A549 (cell line): ENCODE measurements around the gene TNFAIP8. TPM values are rescaled to one million over a fixed set of nuclear protein-coding genes. Genes with fewer than 3 reads are reported as not detected.

Experiments used
- ATAC-seq, 2 experiments: fragments of 200-7000 bp in 1 of 2; fragments of >200 bp in 1 of 2; cut with Nextera tagmentation in 1 of 2; cut with Tn5 transposase in 1 of 2; 3 replicates each; pipeline versions ENCODE4 v1.8.0 to v1.9.1; 2018 to 2020; ENCODE audit warnings: mild to moderate bottlenecking in 1 of 2, moderate library complexity in 1 of 2
- CTCF ChIA-PET: fragments of 300-600 bp; sonication (Branson Sonifier 250); formaldehyde crosslinking; extraction: SDS; loops from one replicate; lab custom pipeline; 2021; ENCODE audit warnings: antibody characterized with exemption, inconsistent platforms; lab: Yijun Ruan, JAX
- POLR2A ChIA-PET: fragments of 350-600 bp; formaldehyde crosslinking; extraction: SDS; loops from one replicate; lab custom pipeline; 2021; ENCODE audit warnings: antibody characterized with exemption, inconsistent platforms; lab: Yijun Ruan, JAX
- DNase-seq, 2 experiments: peaks; one replicate each; pipeline versions ENCODE4 v3.0.0 to v3.0.0-alpha.2; 2011 to 2016; ENCODE audit warnings: low read depth in 1 of 2, low spot score in 1 of 2
- FAIRE-seq: peaks from 2 replicates; lab custom pipeline; 2011; peaks lifted over from hg19 to GRCh38; lab: Jason Lieb, UNC
- H3K27ac ChIP-seq, 2 experiments: fragments of >200 bp; sonication (Bioruptor Twin); formaldehyde crosslinking; 3 replicates each; pipeline ENCODE4 v1.5.1; 2016 to 2017
- H3K4me1 ChIP-seq: fragments of >200 bp; sonication (Bioruptor Twin); formaldehyde crosslinking; 3 replicates; pipeline ENCODE4 v1.6.1; 2016
- H3K4me2 ChIP-seq: fragments of >200 bp; sonication (Bioruptor Twin); formaldehyde crosslinking; 3 replicates; pipeline ENCODE4 v1.6.1; 2016
- H3K4me3 ChIP-seq: fragments of >200 bp; sonication (Bioruptor Twin); formaldehyde crosslinking; 3 replicates; pipeline ENCODE4 v1.5.1; 2016
- H3K9me3 ChIP-seq: fragments of >200 bp; sonication (Bioruptor Twin); formaldehyde crosslinking; 3 replicates; pipeline ENCODE4 v1.6.1; 2016
- BHLHE40 ChIP-seq: IDR thresholded peaks from 2 replicates; pipeline ENCODE4 v1.6.1; 2012; ENCODE audit warnings: low read depth, low read length, inconsistent platforms
- CBX2 ChIP-seq: fragments of 200-600 bp; sonication (generic); IDR thresholded peaks from 2 replicates; pipeline ENCODE4 v1.6.1; 2016; ENCODE audit warnings: low read depth, mild to moderate bottlenecking, borderline replicate concordance
- CBX8 ChIP-seq: fragments of 200-600 bp; sonication (generic); IDR thresholded peaks from 2 replicates; pipeline ENCODE4 v1.6.1; 2016
- CHD2 ChIP-seq: fragments of 150-350 bp; IDR thresholded peaks from 2 replicates; pipeline ENCODE4 v1.6.1; 2014; ENCODE audit warnings: low read length; ENCODE audit not compliant: partially characterized antibody
- CTCF ChIP-seq: fragments of >200 bp; sonication (Bioruptor Twin); formaldehyde crosslinking; IDR thresholded peaks from 3 replicates; pipeline ENCODE4 v1.5.1; 2016
- EHMT2 ChIP-seq: fragments of 200-600 bp; sonication (generic); IDR thresholded peaks from 2 replicates; pipeline ENCODE4 v1.6.1; 2016; ENCODE audit warnings: antibody characterized with exemption, low read depth, mild to moderate bottlenecking, moderate library complexity
- ELK1 ChIP-seq: fragments of 150-350 bp; IDR thresholded peaks from 2 replicates; pipeline ENCODE4 v1.6.1; 2014; ENCODE audit warnings: low read depth, mild to moderate bottlenecking, low read length
- FOSB ChIP-seq: fragments of 250-450 bp; sonication (Bioruptor Pico); IDR thresholded peaks from 2 replicates; pipeline ENCODE4 v1.5.0; 2020; ENCODE audit warnings: mild to moderate bottlenecking, moderate library complexity
- GATA3 ChIP-seq: IDR thresholded peaks from 2 replicates; pipeline ENCODE4 v1.6.1; 2012; ENCODE audit warnings: borderline replicate concordance
- HES2 ChIP-seq: fragments of >200 bp; sonication (Bioruptor Twin); formaldehyde crosslinking; IDR thresholded peaks from 2 replicates; pipeline ENCODE4 v1.6.1; 2016
- HEYL ChIP-seq: fragments of 250-450 bp; sonication (Bioruptor Pico); IDR thresholded peaks from 2 replicates; pipeline ENCODE4 v1.8.0; 2021; ENCODE audit warnings: mild to moderate bottlenecking, moderate library complexity
- HOXA7 ChIP-seq: fragments of 250-450 bp; sonication (Bioruptor Pico); IDR thresholded peaks from 2 replicates; pipeline ENCODE4 v1.5.0; 2020; ENCODE audit warnings: mild to moderate bottlenecking, moderate library complexity
- HOXB13 ChIP-seq: fragments of 250-450 bp; sonication (Bioruptor Pico); IDR thresholded peaks from 2 replicates; pipeline ENCODE4 v1.5.0; 2020; ENCODE audit warnings: low read depth, mild to moderate bottlenecking, moderate library complexity
- KDM1A ChIP-seq: fragments of 200-600 bp; sonication (generic); IDR thresholded peaks from 2 replicates; pipeline ENCODE4 v1.6.1; 2016; ENCODE audit warnings: low read depth, mild to moderate bottlenecking
- KDM5A ChIP-seq: fragments of 200-600 bp; sonication (generic); IDR thresholded peaks from 2 replicates; pipeline ENCODE4 v1.6.1; 2016; ENCODE audit warnings: antibody characterized with exemption, mild to moderate bottlenecking
- MAX ChIP-seq: IDR thresholded peaks from 2 replicates; pipeline ENCODE4 v1.6.1; 2012
- MYC ChIP-seq: IDR thresholded peaks from 2 replicates; pipeline ENCODE4 v1.6.1; 2012; ENCODE audit warnings: mild to moderate bottlenecking, inconsistent platforms, low read length, improper control_type of control experiment, borderline replicate concordance
- PBX3 ChIP-seq: IDR thresholded peaks from 2 replicates; pipeline ENCODE4 v1.6.1; 2012
- PHF8 ChIP-seq: fragments of 200-600 bp; sonication (generic); IDR thresholded peaks from 2 replicates; pipeline ENCODE4 v1.6.1; 2016; ENCODE audit warnings: low read depth, mild to moderate bottlenecking, antibody characterized with exemption, moderate library complexity, borderline replicate concordance
- POLR2A ChIP-seq: IDR thresholded peaks from 2 replicates; pipeline ENCODE4 v1.6.1; 2012; ENCODE audit warnings: mild to moderate bottlenecking, low read length
- POLR2AphosphoS2 ChIP-seq: conservative IDR thresholded peaks from 2 replicates; pipeline ENCODE4 v1.6.1; 2012; ENCODE audit warnings: low read length, improper control_type of control experiment, inconsistent platforms
- RFX5 ChIP-seq: fragments of 450-650 bp; IDR thresholded peaks from 2 replicates; pipeline ENCODE4 v1.7.1; 2014; ENCODE audit warnings: antibody characterized with exemption, mild to moderate bottlenecking, moderate library complexity
- SREBF2 ChIP-seq: fragments of 450-650 bp; IDR thresholded peaks from 2 replicates; pipeline ENCODE4 v1.6.1; 2014; ENCODE audit warnings: mild to moderate bottlenecking, moderate library complexity
- TP53 ChIP-seq: fragments of 250-450 bp; sonication (Bioruptor Pico); IDR thresholded peaks from 2 replicates; pipeline ENCODE4 v1.5.0; 2021; ENCODE audit warnings: mild to moderate bottlenecking, moderate library complexity
- ZNF302 ChIP-seq: fragments of 250-450 bp; sonication (Bioruptor Pico); IDR thresholded peaks from 2 replicates; pipeline ENCODE4 v1.9.0; 2021; ENCODE audit warnings: inconsistent platforms, mild to moderate bottlenecking, moderate library complexity
- ZSCAN20 ChIP-seq: fragments of 250-450 bp; sonication (Bioruptor Pico); IDR thresholded peaks from 2 replicates; pipeline ENCODE4 v1.8.0; 2022; ENCODE audit warnings: mild to moderate bottlenecking, moderate library complexity
- WGBS: methylation state at CpG from one replicate; pipeline ENCODE4 v1.1.6; 2017; ENCODE audit errors: missing lambda C conversion rate; 5-methylcytosine and 5-hydroxymethylcytosine counted together
- polyA plus RNA-seq, 4 experiments: library from polyadenylated mRNA; depleted of rRNA in 3 of 4; stranded (reverse); fragments of >200 nt; fragmentation: RNase III in 1 of 4; extraction: RNeasy Plus Mini Kit Qiagen cat#74134 plus additional on column Dnase treatment in 1 of 4; gene quantifications; 2 replicates in 3 of 4; 3 replicates in 1 of 4; pipeline ENCODE4 v1.2.3, GENCODE V29; 2011 to 2017

Gene TNFAIP8
- polyA plus RNA-seq, 2 of the 4 experiments (the other 2 are of a cell fraction): 34.9 to 35.7 TPM

- Histone ChIP-seq H3K4me3 (no peak overlapping the region), H3K27ac (no peak overlapping the region), H3K4me1 (peaks cover 6% of the 10 kb centered on the region; the same call in 1 of the 3 replicates), H3K4me2 (no peak overlapping the region), H3K9me3 (no peaks in the 10 kb centered on the region)
- no peak for ATAC-seq
- no peak for DNase-seq
- FAIRE-seq: no peak
- TF ChIP-seq HOXB13 (CRISPR knock-in tag): no peak
- no peak for TF ChIP-seq SREBF2
- no peak for TF ChIP-seq CBX8
- no peak for TF ChIP-seq KDM5A
- no peak for TF ChIP-seq CHD2
- TF ChIP-seq BHLHE40: no peak
- no peak for TF ChIP-seq PHF8
- no peak for TF ChIP-seq CBX2
- TF ChIP-seq KDM1A: no peak
- no peak for TF ChIP-seq ZNF302
- TF ChIP-seq POLR2A: no peak
- TF ChIP-seq FOSB (CRISPR knock-in tag): no peak
- TF ChIP-seq HOXA7 (CRISPR knock-in tag): no peak
- WGBS: 67% methylated on average over 2 of the region's 2 CpGs
- POLR2A ChIA-PET: no interaction called here
- CTCF ChIA-PET: interaction anchor here (1.4 to 4.0 kb wide), 2 partner anchors 9 to 68 kb away, joined by 4 to 15 read pairs; no protein-coding TSS in a partner anchor
Observed at GRCh38 chr5:119344231-119344630, 11.6 kb upstream of the TNFAIP8 start.

GRCh38 chr5:119345861-119346260, 10.0 kb upstream of the TNFAIP8 start:
- CTCF ChIA-PET: interaction anchor here (0.8 to 4.0 kb wide), 3 partner anchors 11 to 66 kb away, joined by 3 to 15 read pairs (median 4); no protein-coding TSS in a partner anchor
- ATAC-seq: no peak
- no peaks in the 10 kb centered on the region for H3K9me3 ChIP-seq
- POLR2A ChIA-PET: no interaction called here
- no peak overlapping the region for H3K4me2 ChIP-seq
- 77% methylated on average over 3 of the region's 3 CpGs for WGBS
- H3K27ac ChIP-seq: no peak overlapping the region
- H3K4me1 ChIP-seq: peaks cover 6% of the 10 kb centered on the region; the same call in 1 of the 3 replicates
- FAIRE-seq: no peak
- TF ChIP-seq PBX3 (no peak), KDM1A (no peak), CHD2 (no peak), ZSCAN20 (no peak), GATA3 (no peak), PHF8 (no peak), ELK1 (no peak), HEYL (CRISPR knock-in tag) (no peak), POLR2AphosphoS2 (no peak), TP53 (no peak), CBX2 (no peak), MYC (no peak), ZNF302 (no peak), CTCF (no peak), HOXA7 (CRISPR knock-in tag) (no peak), EHMT2 (no peak), MAX (no peak), CBX8 (no peak), RFX5 (no peak), HES2 (no peak)
- DNase-seq: no peak
- no peak overlapping the region for H3K4me3 ChIP-seq
